ENCODE data around the gene NOX5.
"Not testable (repeated sequence)": the region's sequence is repeated elsewhere in the genome, so short reads cannot be mapped to it uniquely, and the experiment has no call there.

The NOX5 gene

DNA sequence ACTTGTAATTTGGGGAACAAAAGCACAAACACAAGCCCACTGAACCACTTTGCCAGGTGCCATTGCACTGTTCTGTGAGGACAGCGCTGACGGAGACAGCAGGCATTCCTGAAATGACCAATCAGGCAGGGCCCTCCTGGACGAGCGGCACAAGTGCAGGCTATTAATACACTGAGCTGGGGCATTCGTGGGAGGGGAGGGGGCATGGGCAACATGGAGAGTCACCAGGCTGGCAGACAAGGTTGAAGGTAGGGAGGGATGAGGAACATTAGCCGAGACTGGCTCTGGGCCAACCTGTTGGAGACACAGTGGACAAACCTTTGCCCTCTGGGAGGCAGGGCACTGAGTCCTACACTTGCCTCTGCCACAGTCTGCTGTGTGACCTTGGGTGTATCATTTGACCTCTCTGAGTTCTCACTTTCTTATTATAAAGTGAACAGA, 45.6 kb downstream of the NOX5 start:
- DNase-seq = no peak

DNA sequence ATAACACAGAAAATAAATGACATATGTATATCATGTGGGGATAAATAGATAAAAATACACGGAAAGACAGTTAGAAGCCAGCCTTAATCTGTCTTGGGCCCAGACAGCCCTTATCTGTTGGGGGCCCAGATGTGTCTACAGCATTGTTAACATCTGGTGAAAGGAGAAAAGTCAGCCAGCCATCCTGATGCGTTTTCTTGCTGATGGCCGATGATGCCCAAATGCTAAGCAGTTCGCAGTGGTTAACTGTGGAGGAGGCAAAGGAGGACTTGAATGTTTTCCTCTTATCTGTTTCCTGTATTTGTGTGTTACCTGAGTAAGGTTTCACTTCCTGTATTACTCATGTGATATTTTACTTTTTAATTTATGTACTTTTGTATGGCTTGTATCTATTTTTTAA, 46.2 kb downstream of the NOX5 start:
- no peak for DNase-seq

- no peak for DNase-seq
Measured at GRCh38 chr15:69061414-69061842, 46.9 kb downstream of the NOX5 start.

GRCh38 chr15:69064649-69065048, 50.2 kb downstream of the NOX5 start:
- DNase-seq = no peak

DNA sequence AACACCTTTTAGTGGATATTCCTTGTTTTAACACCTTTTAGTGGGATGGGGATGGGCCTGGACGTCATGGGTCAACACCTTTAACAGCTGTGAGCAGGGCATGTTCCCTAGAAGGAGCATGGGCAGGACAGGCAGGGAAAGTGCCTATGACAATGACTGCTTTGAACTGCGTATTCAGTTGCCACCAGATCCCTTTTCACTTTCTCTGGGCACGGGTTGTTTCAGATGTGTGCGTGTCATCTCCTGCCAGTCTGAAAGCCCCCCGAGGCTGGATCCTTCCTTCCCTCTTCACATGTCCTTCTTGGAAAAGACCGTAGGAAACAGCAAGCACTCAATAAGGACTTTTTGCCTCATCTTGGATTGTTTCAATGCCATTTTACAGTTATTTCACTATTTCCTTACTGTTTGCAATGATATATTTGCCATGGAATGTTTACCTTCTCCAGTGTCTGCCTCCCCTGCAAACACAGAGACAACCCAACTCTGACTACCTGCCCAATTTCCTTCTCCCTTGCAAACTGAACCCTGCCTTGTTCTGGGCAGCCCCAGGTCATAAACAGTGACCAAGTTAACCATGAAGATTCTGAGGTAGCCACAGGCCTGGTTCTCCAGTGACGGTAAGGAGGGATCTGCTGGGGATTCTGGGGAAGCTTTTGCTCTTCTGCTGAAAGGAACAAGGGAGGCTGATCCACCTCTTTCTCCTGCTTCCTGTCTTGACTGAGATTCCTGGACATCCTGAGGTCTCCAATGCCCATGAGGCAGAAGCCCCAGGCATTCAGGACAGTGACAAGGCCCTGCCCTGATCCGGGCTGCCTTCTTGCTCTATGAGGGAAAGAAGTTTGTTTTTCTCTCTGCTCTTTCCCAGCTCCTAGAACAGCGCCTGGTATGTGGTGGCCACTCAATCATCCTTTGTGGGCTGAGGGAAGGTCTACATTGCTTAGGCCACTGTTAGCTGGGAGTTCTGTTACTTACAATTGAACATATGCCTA, 51.8 kb downstream of the NOX5 start:
- no peak for DNase-seq

- no peak for DNase-seq
Measured at GRCh38 chr15:69067296-69067695, 52.8 kb downstream of the NOX5 start.

DNA sequence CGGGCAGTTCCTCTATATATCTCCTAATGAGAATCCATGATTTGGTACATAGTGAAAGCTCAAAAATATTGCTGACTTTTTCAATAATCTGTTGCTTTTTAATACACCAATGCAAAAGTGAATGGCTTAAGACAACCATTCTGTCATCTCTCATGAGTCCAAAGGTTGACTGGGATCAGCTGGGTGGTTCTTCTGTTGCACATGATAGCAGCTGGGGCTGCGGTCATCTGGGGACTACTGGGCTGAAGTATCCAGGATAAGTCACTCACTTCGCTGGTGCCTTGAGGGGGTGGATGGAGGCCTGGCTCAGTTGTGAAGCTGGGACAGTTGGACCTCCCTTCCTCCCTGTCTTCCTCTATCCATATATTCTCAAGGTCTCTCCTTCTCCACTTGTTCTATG, 53.7 kb downstream of the NOX5 start:
- no peak for DNase-seq

DNA sequence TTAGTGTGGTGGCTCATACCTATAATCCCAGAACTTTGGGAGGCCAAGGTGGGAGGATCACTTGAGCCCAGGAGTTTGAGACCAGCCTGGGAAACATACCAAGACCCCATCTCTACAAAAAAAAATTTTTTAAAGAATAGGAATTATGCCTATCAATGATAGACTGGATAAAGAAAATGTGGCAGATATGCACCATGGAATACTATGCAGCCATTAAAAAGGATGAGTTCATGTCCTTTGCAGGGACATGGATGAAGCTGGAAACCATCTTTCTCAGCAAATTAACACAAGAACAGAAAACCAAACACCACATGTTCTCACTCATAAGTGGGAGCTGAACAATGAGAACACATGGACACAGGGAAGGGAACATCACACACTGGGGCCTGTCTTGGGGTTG, 54.8 kb downstream of the NOX5 start:
- DNase-seq = not testable (repeated sequence)

- DNase-seq = no peak
Measured at GRCh38 chr15:69069996-69070395, 55.5 kb downstream of the NOX5 start.

DNA sequence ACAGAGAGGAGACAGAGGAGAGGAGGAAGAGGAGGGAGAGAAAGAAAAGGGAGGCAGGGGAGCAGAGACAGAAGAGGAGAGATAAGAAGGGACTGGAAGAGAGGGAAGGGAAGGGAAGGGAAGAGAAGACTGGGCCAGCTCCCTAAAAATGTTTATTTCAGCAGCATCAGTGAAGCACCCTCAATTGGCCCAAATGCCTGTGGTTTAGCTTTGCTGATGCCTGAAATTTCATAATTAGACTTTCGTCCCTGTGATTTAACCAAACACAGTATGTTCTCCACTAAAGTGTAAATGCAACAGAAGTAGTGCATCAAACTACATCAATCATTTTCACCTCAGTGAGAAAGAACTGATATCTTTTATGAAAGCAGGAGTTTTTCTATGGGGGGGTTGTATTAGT, 55.9 kb downstream of the NOX5 start:
- no peak for DNase-seq

- DNase-seq = no peak
Measured at GRCh38 chr15:69071260-69071659, 56.8 kb downstream of the NOX5 start.

DNA sequence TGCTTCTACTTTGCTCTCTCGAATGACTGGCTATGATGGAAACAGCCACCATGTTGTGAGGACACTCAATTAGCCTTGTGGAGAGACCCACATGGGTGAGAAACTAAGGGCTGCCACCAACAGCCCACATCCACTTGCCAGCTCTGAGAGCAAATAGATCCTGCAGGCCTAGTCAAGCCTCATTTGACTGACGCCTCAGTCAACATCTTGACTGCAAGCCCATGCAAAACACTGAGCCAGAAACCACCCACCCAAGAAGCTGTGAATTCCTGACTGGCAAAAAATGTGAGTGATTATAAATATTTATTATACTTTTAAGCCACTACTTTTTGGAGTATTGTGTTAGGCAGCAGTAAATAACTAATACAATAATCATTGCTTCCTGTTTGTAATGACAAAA, 58.4 kb downstream of the NOX5 start:
- DNase-seq = no peak

DNA sequence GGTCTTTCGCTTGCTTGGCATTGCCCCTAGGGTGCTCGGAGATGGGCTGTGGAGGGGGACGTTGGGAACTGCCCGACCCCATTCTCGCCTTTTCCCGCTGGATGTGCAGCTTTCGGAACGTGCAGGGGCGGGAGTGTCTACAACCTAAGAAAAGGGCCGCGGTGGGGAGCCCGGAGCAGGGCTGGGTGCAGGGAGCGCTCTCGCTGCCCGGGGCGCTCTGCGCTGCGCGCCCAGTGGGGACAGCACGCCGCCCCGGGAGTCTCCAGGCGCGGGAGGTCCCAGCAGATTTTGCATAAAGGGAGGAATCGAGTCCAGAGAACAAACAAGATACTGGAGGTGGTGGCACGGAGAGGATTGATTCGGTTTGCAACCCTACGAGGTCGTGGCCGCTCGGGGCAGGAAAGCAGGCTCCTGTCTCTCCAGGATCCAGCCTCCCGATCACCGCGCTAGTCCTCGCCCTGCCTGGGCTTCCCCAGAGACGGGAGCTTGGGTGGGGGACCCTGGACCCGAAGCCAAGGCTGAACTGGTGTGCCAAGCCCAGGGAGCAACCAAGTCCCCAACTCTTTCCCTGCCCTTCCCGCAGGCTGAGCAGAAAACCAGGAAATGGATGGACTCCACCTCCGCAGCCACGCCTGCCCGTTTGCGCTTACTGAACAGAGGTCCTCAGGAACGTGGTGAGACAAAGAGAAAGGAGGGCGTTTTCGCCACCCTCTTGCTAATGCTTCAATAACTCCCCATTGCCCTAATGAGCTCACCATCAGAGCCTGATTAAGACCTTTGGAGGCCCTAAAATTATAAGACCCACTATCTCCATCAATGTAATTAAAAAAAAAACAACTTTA, 59.7 kb downstream of the NOX5 start:
- no peak for DNase-seq

- DNase-seq = no peak
Measured at GRCh38 chr15:69074843-69075224, 60.3 kb downstream of the NOX5 start.

- DNase-seq = no peak
Measured at GRCh38 chr15:69075440-69075839, 60.9 kb downstream of the NOX5 start.

DNA sequence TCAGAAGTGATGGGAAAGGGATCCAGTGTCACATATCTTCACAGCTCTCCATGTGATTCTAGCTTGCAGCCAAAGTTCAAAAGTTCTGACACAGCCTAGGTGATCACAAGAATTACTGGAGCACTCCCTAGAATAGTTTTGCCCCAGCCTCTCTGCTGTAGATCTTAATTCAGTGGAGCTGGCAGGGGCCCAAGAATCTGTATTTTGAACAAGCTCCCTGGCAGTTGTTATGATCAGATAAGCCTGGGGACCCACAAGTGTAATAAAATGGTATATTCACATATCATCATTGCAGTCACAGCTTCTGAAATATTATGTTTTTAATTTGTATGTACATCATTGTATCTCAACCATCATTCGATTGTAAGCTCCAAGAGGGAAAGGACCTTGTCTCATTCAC, 62.3 kb downstream of the NOX5 start:
- no peak for DNase-seq

- DNase-seq = no peak
Measured at GRCh38 chr15:69078638-69079037, 64.1 kb downstream of the NOX5 start.

DNA sequence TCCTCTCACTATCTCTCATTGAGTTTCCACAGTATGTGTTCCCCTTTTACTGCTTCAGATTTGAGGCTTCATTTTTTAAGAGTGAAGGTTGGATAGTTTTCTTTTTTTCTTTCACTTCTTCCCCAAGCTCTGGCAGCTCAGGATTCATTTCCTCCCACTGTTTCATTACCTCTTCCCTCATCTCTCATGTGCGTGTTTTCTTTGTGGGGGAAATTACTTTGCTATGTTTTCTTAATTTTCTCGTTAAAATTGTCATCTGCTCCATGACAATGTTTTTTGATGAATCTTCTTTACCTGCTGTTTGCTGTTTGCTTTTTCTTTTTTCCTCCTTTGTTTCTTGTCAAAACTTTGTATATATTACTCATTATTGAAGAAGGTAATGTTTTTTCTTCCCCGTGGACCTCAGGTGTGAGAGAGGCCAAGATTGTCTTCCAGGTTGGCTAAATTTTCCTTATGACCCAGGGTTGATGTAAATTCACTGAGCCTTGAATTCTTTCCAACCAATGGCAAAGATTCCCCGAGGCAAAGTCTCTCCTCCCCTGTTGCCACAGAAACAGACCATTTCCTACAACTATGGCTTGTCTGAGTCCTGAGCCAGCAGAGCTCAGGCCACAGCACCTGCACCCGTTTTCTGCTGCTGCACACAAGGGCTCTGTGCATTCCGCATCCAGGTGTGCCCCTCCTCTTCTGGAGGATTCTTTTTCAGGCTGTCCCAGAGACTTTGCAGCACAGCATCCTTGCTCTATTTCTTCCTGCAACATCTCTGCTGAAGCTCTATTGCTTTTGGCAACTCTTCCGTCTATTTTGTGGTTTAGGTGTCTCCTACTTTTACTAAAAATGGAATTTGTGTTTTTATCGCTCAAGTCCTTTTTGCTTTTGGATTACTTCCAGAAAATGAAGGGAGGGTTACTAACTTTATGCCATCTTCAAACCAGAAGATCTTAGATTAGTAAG, 66.1 kb downstream of the NOX5 start:
- no peak for DNase-seq

DNA sequence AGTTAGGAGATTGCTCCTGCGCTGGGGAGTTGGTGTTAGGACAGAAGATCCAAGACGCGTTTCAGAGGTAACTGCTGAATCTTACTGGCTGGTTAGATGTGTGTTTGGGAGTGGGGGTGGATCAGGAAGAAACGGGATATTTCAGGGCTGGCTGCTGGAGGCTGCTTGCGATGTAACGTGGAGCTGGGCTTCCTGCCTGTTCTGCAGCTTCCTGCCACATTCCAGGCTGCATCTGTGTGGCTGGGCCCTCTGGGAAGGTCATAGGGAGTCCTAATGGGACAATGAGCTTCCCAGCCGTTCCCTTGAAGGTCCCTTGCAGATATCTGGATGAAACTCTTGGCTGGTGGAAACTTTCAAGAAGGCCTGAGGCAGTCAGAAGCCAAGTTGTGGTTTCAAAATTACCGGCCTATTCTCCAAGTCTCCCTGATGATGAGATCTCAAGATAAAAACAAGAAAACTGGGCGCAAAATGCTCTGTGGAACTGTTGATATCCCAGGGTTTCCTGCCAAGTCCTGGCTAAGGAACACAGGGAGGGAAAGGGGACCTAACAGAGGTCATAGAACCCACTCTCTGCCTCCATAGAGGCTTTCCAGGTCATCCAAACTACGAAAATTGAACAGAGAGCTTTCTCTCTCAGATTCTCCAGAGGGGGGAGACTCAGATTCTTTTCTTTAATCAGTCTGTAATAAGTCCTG, 67.0 kb downstream of the NOX5 start:
- DNase-seq = no peak

DNA sequence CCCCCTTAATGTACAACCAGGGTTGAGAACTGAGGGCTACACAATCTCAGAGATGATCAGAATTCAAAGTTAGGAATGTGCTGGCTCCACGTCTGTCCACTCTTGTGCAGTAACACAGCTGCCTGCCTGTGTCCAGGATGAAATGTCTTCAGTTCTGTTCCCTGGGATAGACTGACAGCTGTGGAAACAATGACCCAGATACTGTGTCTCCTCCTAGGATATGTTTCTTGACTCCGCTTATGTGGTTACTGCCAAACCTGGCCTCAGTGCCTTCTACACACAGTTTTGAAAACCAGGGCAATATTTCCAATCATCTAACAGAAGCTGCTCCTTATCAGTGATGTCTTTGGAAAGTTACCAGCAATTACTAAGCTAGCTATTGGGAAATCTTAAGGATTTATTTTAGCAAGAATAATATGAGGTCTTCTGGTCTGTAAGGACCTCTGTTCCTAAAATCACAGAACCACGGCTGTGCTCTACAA, 67.6 kb downstream of the NOX5 start:
- no peak for DNase-seq

DNA sequence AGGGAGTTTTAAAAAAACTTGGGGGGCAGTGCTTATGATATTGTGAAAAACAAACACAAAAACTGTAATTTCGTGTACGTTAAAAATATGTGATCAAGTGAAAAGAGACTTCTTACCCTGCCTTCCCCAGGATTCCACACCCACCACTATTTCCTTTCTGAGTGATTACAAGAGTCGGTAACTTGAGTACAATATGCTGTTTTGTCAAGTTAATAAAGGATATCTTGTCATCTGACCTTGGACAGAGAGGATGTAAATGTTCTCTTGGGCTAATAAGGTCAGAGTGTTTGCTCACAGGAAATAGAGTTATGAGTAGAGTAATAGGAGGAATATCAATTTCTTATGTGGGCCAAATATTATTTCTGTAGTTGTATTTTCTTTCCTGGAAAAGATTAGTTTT, 68.1 kb downstream of the NOX5 start:
- no peak for DNase-seq

Measured in NCI-H2029 treated with DMSO at 0.1 percent for 48 hours (cell line).